ENCODE measurements around the gene ULBP3. TPM values are rescaled to one million over a fixed set of nuclear protein-coding genes. Genes with fewer than 3 reads are reported as not detected.
"Not testable (repeated sequence)": the region's sequence is repeated elsewhere in the genome, so short reads cannot be mapped to it uniquely, and the experiment has no call there.

Gene ULBP3
- total RNA-seq, 1 donor from 2014 or later: 3.9 TPM

GRCh38 chr6:150068151-150068550 lies 770 bp downstream of the ULBP3 start:
- Histone ChIP-seq H3K27ac (no peak overlapping the region), H3K79me2 (ENCODE audit: low read depth) (no peaks in the 10 kb centered on the region), H4K20me1 (ENCODE audit: low read depth) (no peaks in the 10 kb centered on the region), H3K4me3 (peak overlapping the region; percentile 59), H3K9me3 (ENCODE audit: low read depth) (no peaks in the 10 kb centered on the region), H3K4me1 (no peaks in the 10 kb centered on the region), H2AFZ (replicated peaks) (peak overlapping the region; percentile 66), H3K9ac (no peak overlapping the region), H3K4me2 (peak overlapping the region; percentile 79), H3K27me3 (peaks cover 22% of the 10 kb centered on the region), H3F3A (ENCODE audit: low read depth) (peaks cover 15% of the 10 kb centered on the region), H3K36me3 (no peaks in the 10 kb centered on the region)
- Mint-ChIP-seq H3K27me3 (ENCODE audit: insufficient read depth, low read depth) (peaks cover 7% of the 10 kb centered on the region), H3K9me3 (peaks cover 1% of the 10 kb centered on the region), H3K36me3 (peaks cover 13% of the 10 kb centered on the region), H3K4me1 (peaks cover 21% of the 10 kb centered on the region), H3K27ac (no peak overlapping the region), H3K4me3 (peak overlapping the region; percentile 88)
- no peak for DNase-seq (ENCODE audit: low spot score)
- no peak for TF ChIP-seq EZH2 (IDR thresholded peaks at IDR 0.05)

GRCh38 chr6:150065083-150065482 lies 3.8 kb downstream of the ULBP3 start:
- no peak overlapping the region for H3K4me3 ChIP-seq
- TF ChIP-seq EZH2 (IDR thresholded peaks at IDR 0.05): no peak
- no peak for TF ChIP-seq EZH2phosphoT487 (IDR thresholded peaks at IDR 0.05)
- TF ChIP-seq CTCF (IDR thresholded peaks at IDR 0.05): no peak
- H2AFZ ChIP-seq (replicated peaks): no peak overlapping the region
- no peak overlapping the region for H3K27ac Mint-ChIP-seq
- H3K27me3 Mint-ChIP-seq (ENCODE audit: insufficient read depth, low read depth): peaks cover 7% of the 10 kb centered on the region
- H3F3A ChIP-seq (ENCODE audit: low read depth): peaks cover 9% of the 10 kb centered on the region
- peaks cover 21% of the 10 kb centered on the region for H3K27me3 ChIP-seq
- no peaks in the 10 kb centered on the region for H3K9me3 ChIP-seq (ENCODE audit: low read depth)
- no peak overlapping the region for H3K9ac ChIP-seq
- H3K36me3 ChIP-seq: no peaks in the 10 kb centered on the region
- peaks cover 16% of the 10 kb centered on the region for H3K36me3 Mint-ChIP-seq
- H3K4me2 ChIP-seq: no peak overlapping the region
- no peak for DNase-seq (ENCODE audit: low spot score)
- peaks cover 1% of the 10 kb centered on the region for H3K9me3 Mint-ChIP-seq
- no peaks in the 10 kb centered on the region for H3K4me1 ChIP-seq
- no peaks in the 10 kb centered on the region for H4K20me1 ChIP-seq (ENCODE audit: low read depth)
- no peak overlapping the region for H3K4me3 Mint-ChIP-seq
- H3K4me1 Mint-ChIP-seq: peaks cover 11% of the 10 kb centered on the region
- H3K79me2 ChIP-seq (ENCODE audit: low read depth): no peaks in the 10 kb centered on the region
- H3K27ac ChIP-seq: no peak overlapping the region

GRCh38 chr6:150063640-150064039 lies 5.3 kb downstream of the ULBP3 start:
- Mint-ChIP-seq H3K9me3 (peaks cover 1% of the 10 kb centered on the region), H3K27me3 (ENCODE audit: insufficient read depth, low read depth) (peaks cover 2% of the 10 kb centered on the region), H3K4me3 (no peak overlapping the region), H3K36me3 (peaks cover 16% of the 10 kb centered on the region), H3K27ac (no peak overlapping the region), H3K4me1 (peaks cover 2% of the 10 kb centered on the region)
- TF ChIP-seq EZH2 (IDR thresholded peaks at IDR 0.05) (no peak), EZH2phosphoT487 (IDR thresholded peaks at IDR 0.05) (no peak), CTCF (IDR thresholded peaks at IDR 0.05) (no peak)
- Histone ChIP-seq H3K4me1 (no peaks in the 10 kb centered on the region), H3K9me3 (ENCODE audit: low read depth) (no peaks in the 10 kb centered on the region), H4K20me1 (ENCODE audit: low read depth) (no peaks in the 10 kb centered on the region), H3K4me2 (no peak overlapping the region), H3K4me3 (no peak overlapping the region), H3K79me2 (ENCODE audit: low read depth) (no peaks in the 10 kb centered on the region), H3K9ac (no peak overlapping the region), H2AFZ (replicated peaks) (no peak overlapping the region), H3K36me3 (no peaks in the 10 kb centered on the region), H3F3A (ENCODE audit: low read depth) (no peaks in the 10 kb centered on the region), H3K27me3 (peaks cover 11% of the 10 kb centered on the region), H3K27ac (no peak overlapping the region)
- DNase-seq (ENCODE audit: low spot score): no peak

GRCh38 chr6:150059973-150060372 lies 8.9 kb downstream of the ULBP3 start:
- H3K36me3 ChIP-seq; H3K79me2 ChIP-seq (ENCODE audit: low read depth); H3K27me3 ChIP-seq; H3K27ac Mint-ChIP-seq; H3K36me3 Mint-ChIP-seq; H4K20me1 ChIP-seq (ENCODE audit: low read depth); H3F3A ChIP-seq (ENCODE audit: low read depth); H3K4me3 Mint-ChIP-seq; H3K4me1 Mint-ChIP-seq; DNase-seq (ENCODE audit: low spot score); H3K9ac ChIP-seq; H3K4me1 ChIP-seq; H3K4me3 ChIP-seq; H3K9me3 ChIP-seq (ENCODE audit: low read depth); H3K27ac ChIP-seq; H2AFZ ChIP-seq (replicated peaks); H3K4me2 ChIP-seq; H3K9me3 Mint-ChIP-seq: not testable (repeated sequence)
- H3K27me3 Mint-ChIP-seq (ENCODE audit: insufficient read depth, low read depth): peaks cover 13% of the 10 kb centered on the region
